ENCODE measurements around the gene SMIM32. TPM values are rescaled to one million over a fixed set of nuclear protein-coding genes. Genes with fewer than 3 reads are reported as not detected.
A peak's percentile ranks its signal among the peaks of the same experiment; 100 is the strongest.

Gene SMIM32
- total RNA-seq, 1 experiment from 2014 or later, result 0.37 TPM

DNA sequence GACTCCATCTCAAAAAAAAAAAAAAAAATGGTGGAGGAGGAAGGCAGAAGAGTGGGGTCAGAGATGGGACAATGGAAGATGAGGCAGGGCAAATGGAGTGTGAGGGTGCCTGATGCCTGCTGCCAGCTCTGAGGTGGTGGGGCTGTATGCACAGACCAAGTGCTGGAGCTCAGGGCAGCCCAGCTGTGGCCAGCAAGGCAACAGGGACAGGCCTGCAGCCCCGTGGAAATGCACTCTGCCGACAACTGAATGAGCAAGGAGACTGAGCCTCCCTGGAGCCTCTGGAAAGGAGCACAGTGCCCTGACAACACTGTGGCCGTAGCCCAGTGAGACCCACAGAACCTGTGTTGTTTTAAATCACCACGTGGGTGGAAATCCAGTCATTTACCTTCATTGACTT, 22.9 kb upstream of the SMIM32 start:
- ChIA-PET CTCF (interaction anchor here (0.8 to 1.5 kb wide), 3 partner anchors 11 to 238 kb away, joined by 3 to 4 read pairs (median 3); no protein-coding TSS in a partner anchor), POLR2A (no interaction called here)
- DNase-seq (ENCODE audit: low spot score) (no peak), ATAC-seq (no peak)
- Mint-ChIP-seq H3K9me3 (peaks cover 23% of the 10 kb centered on the region), H3K27me3 (ENCODE audit: low read depth) (peaks cover 43% of the 10 kb centered on the region), H3K4me3 (no peak overlapping the region), H3K36me3 (peaks cover 12% of the 10 kb centered on the region), H3K4me1 (peaks cover 4% of the 10 kb centered on the region), H3K27ac (no peak overlapping the region)
- TF ChIP-seq HMGA2 (CRISPR knock-in tag; IDR thresholded peaks at IDR 0.05), result no peak
- TF ChIP-seq ETV6 (CRISPR knock-in tag; IDR thresholded peaks at IDR 0.05), result no peak
- no peak for TF ChIP-seq TP53 (CRISPR knock-in tag; IDR thresholded peaks at IDR 0.05)
- TF ChIP-seq, protein P1, sequence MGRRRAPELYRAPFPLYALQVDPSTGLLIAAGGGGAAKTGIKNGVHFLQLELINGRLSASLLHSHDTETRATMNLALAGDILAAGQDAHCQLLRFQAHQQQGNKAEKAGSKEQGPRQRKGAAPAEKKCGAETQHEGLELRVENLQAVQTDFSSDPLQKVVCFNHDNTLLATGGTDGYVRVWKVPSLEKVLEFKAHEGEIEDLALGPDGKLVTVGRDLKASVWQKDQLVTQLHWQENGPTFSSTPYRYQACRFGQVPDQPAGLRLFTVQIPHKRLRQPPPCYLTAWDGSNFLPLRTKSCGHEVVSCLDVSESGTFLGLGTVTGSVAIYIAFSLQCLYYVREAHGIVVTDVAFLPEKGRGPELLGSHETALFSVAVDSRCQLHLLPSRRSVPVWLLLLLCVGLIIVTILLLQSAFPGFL (CRISPR knock-in tag; IDR thresholded peaks at IDR 0.05; ENCODE audit: borderline replicate concordance), result no peak

DNA sequence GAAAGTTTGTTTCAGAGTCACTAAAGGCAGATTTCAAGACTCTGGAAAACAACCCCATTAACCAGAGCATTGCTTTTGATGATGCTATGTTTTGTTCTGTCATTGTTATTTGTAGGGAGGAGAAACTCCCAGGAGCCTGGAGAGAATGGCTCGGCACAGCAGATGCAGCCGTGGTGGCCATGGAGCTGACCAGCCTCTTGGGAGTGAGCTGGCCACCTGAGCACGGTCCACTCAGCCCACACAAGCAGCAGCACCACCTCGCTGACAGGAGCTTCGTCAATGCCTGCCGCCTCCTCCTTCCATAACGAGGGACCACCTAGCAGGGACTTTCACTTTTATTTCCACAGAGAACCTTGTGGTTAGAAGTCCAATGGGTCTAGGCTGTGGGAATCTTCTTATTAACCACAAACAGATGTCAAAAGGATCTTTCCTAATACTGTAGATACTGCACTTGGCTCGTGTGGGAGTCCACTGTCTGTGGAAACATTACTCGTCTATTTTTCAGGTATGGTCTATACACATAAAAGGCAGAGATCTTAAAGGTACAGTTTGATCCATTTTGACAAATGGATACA, 21.0 kb upstream of the SMIM32 start:
- TF ChIP-seq, protein P1 (CRISPR knock-in tag; IDR thresholded peaks at IDR 0.05; ENCODE audit: borderline replicate concordance), result no peak
- TF ChIP-seq, protein P2, sequence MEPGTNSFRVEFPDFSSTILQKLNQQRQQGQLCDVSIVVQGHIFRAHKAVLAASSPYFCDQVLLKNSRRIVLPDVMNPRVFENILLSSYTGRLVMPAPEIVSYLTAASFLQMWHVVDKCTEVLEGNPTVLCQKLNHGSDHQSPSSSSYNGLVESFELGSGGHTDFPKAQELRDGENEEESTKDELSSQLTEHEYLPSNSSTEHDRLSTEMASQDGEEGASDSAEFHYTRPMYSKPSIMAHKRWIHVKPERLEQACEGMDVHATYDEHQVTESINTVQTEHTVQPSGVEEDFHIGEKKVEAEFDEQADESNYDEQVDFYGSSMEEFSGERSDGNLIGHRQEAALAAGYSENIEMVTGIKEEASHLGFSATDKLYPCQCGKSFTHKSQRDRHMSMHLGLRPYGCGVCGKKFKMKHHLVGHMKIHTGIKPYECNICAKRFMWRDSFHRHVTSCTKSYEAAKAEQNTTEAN (CRISPR knock-in tag; IDR thresholded peaks at IDR 0.05), result no peak
- TF ChIP-seq, protein P3, sequence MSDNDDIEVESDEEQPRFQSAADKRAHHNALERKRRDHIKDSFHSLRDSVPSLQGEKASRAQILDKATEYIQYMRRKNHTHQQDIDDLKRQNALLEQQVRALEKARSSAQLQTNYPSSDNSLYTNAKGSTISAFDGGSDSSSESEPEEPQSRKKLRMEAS (CRISPR knock-in tag; IDR thresholded peaks at IDR 0.05), result no peak
- TF ChIP-seq FOXP1 (CRISPR knock-in tag; IDR thresholded peaks at IDR 0.05; ENCODE audit: borderline replicate concordance), result no peak
- TF ChIP-seq ESRRA (CRISPR knock-in tag; IDR thresholded peaks at IDR 0.05; ENCODE audit: borderline replicate concordance), result no peak
- no peak for TF ChIP-seq PRRX2 (CRISPR knock-in tag; IDR thresholded peaks at IDR 0.05)
- TF ChIP-seq OVOL2 (CRISPR knock-in tag; IDR thresholded peaks at IDR 0.05; ENCODE audit: borderline replicate concordance), result no peak
- no peak for TF ChIP-seq GRHL2 (CRISPR knock-in tag; IDR thresholded peaks at IDR 0.05; ENCODE audit: insufficient replicate concordance, severe bottlenecking)
- TF ChIP-seq ZNF671 (CRISPR knock-in tag; IDR thresholded peaks at IDR 0.05), result no peak
- TF ChIP-seq NFYB (CRISPR knock-in tag; conservative IDR thresholded peaks at IDR 0.05; ENCODE audit: low read depth), result no peak
- TF ChIP-seq CREM (CRISPR knock-in tag; IDR thresholded peaks at IDR 0.05), result no peak
- peaks cover 49% of the 10 kb centered on the region for H3K27me3 Mint-ChIP-seq (ENCODE audit: low read depth)
- DNase-seq (ENCODE audit: low spot score) (no peak), ATAC-seq (no peak)
- ChIA-PET CTCF (interaction anchor here (1.0 to 1.6 kb wide), 2 partner anchors 17 to 22 kb away, joined by 3 to 4 read pairs; no protein-coding TSS in a partner anchor), POLR2A (no interaction called here)
- no peak overlapping the region for H3K4me3 Mint-ChIP-seq
- no peak overlapping the region for H3K27ac Mint-ChIP-seq
- no peaks in the 10 kb centered on the region for H3K36me3 Mint-ChIP-seq
- peaks cover 4% of the 10 kb centered on the region for H3K4me1 Mint-ChIP-seq
- peaks cover 8% of the 10 kb centered on the region for H3K9me3 Mint-ChIP-seq

DNA sequence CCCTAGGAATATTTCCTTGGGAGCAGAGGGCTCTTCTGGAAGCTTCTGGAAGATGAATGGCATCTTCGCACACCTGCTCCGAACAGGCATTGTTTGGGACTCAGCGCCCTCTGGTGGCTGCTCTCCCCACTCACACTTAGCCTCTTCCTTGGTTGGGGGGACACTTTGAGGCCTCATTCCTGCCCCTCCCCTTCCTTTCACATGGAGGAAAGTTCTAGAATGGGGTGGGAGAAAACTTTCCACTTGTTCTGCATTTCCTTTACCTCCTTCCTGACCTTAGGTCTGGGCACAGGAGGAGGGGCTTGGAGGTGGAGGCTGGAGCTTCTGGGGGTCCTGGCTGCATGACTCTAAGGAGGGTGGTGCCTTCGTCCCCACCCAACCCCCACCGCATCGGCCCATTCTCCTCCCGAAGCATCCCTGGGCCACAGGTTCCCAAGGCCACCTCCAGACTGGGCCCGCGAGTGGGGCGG, 19.3 kb upstream of the SMIM32 start:
- peak; percentile 77 for DNase-seq (ENCODE audit: low spot score)
- peaks cover 4% of the 10 kb centered on the region for H3K4me1 Mint-ChIP-seq
- H3K9me3 Mint-ChIP-seq, result no peaks in the 10 kb centered on the region
- POLR2A ChIA-PET, result no interaction called here
- no peak overlapping the region for H3K27ac Mint-ChIP-seq
- TF ChIP-seq IRF2 (CRISPR knock-in tag; IDR thresholded peaks at IDR 0.05; ENCODE audit: borderline replicate concordance, low read depth) (no peak), ETV6 (CRISPR knock-in tag; IDR thresholded peaks at IDR 0.05) (peak; percentile 16; the same call in 1 of the 2 replicates), TP53 (CRISPR knock-in tag; IDR thresholded peaks at IDR 0.05) (no peak), EMX1 (CRISPR knock-in tag; IDR thresholded peaks at IDR 0.05) (no peak)
- TF ChIP-seq, protein P4, sequence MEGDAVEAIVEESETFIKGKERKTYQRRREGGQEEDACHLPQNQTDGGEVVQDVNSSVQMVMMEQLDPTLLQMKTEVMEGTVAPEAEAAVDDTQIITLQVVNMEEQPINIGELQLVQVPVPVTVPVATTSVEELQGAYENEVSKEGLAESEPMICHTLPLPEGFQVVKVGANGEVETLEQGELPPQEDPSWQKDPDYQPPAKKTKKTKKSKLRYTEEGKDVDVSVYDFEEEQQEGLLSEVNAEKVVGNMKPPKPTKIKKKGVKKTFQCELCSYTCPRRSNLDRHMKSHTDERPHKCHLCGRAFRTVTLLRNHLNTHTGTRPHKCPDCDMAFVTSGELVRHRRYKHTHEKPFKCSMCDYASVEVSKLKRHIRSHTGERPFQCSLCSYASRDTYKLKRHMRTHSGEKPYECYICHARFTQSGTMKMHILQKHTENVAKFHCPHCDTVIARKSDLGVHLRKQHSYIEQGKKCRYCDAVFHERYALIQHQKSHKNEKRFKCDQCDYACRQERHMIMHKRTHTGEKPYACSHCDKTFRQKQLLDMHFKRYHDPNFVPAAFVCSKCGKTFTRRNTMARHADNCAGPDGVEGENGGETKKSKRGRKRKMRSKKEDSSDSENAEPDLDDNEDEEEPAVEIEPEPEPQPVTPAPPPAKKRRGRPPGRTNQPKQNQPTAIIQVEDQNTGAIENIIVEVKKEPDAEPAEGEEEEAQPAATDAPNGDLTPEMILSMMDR (IDR thresholded peaks at IDR 0.05), result peak; percentile 94
- TF ChIP-seq, protein P5, sequence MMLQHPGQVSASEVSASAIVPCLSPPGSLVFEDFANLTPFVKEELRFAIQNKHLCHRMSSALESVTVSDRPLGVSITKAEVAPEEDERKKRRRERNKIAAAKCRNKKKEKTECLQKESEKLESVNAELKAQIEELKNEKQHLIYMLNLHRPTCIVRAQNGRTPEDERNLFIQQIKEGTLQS (CRISPR knock-in tag; conservative IDR thresholded peaks at IDR 0.05), result no peak
- TF ChIP-seq, protein P6, sequence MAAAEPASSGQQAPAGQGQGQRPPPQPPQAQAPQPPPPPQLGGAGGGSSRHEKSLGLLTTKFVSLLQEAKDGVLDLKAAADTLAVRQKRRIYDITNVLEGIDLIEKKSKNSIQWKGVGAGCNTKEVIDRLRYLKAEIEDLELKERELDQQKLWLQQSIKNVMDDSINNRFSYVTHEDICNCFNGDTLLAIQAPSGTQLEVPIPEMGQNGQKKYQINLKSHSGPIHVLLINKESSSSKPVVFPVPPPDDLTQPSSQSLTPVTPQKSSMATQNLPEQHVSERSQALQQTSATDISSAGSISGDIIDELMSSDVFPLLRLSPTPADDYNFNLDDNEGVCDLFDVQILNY (CRISPR knock-in tag; IDR thresholded peaks at IDR 0.05), result no peak
- H3K36me3 Mint-ChIP-seq, result no peaks in the 10 kb centered on the region
- CTCF ChIA-PET, result interaction anchor here (0.6 to 4.0 kb wide), 19 partner anchors 10 to 584 kb away, joined by 3 to 55 read pairs (median 4); partner anchors contain the start of genes SMIM32 and TGFBI
- H3K27me3 Mint-ChIP-seq (ENCODE audit: low read depth), result peaks cover 57% of the 10 kb centered on the region
- ATAC-seq, result peak; percentile 75
- H3K4me3 Mint-ChIP-seq, result no peak overlapping the region
